Measurements from ENCODE around the gene ANKRD16.

DNA sequence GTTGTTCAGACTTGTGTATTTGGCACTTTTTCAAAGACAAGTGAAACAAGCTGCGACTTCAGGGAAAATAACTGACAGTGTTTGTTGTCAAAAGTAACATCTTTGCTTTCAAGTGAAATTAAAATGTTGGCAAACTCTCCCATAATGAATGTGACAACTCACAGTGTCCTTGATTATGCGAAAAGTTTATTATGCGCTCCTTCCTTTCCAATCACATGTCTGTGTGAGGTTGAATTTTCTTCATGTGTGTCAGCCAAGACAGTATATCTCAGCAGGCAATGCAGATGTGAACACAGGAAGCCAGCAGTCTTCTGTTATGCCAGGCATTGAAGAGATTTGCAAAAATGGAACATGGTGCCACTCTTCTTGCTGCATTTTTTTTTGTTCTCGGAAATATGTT is 29.1 kb upstream of the ANKRD16 start:
- TF ChIP-seq HDAC2 (CRISPR knock-in tag; IDR thresholded peaks at IDR 0.05) (no peak), CBX5 (CRISPR knock-in tag; IDR thresholded peaks at IDR 0.05; ENCODE audit: borderline replicate concordance) (no peak), ZFX (CRISPR knock-in tag; IDR thresholded peaks at IDR 0.05; ENCODE audit: low read depth) (no peak), THYN1 (CRISPR knock-in tag; IDR thresholded peaks at IDR 0.05; ENCODE audit: borderline replicate concordance, low read depth) (no peak), HOXA7 (CRISPR knock-in tag; IDR thresholded peaks at IDR 0.05) (no peak), ZSCAN30 (CRISPR knock-in tag; IDR thresholded peaks at IDR 0.05) (no peak)
- TF ChIP-seq, protein P1, sequence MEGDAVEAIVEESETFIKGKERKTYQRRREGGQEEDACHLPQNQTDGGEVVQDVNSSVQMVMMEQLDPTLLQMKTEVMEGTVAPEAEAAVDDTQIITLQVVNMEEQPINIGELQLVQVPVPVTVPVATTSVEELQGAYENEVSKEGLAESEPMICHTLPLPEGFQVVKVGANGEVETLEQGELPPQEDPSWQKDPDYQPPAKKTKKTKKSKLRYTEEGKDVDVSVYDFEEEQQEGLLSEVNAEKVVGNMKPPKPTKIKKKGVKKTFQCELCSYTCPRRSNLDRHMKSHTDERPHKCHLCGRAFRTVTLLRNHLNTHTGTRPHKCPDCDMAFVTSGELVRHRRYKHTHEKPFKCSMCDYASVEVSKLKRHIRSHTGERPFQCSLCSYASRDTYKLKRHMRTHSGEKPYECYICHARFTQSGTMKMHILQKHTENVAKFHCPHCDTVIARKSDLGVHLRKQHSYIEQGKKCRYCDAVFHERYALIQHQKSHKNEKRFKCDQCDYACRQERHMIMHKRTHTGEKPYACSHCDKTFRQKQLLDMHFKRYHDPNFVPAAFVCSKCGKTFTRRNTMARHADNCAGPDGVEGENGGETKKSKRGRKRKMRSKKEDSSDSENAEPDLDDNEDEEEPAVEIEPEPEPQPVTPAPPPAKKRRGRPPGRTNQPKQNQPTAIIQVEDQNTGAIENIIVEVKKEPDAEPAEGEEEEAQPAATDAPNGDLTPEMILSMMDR (CRISPR knock-in tag; IDR thresholded peaks at IDR 0.05): no peak
- TF ChIP-seq, protein P2, sequence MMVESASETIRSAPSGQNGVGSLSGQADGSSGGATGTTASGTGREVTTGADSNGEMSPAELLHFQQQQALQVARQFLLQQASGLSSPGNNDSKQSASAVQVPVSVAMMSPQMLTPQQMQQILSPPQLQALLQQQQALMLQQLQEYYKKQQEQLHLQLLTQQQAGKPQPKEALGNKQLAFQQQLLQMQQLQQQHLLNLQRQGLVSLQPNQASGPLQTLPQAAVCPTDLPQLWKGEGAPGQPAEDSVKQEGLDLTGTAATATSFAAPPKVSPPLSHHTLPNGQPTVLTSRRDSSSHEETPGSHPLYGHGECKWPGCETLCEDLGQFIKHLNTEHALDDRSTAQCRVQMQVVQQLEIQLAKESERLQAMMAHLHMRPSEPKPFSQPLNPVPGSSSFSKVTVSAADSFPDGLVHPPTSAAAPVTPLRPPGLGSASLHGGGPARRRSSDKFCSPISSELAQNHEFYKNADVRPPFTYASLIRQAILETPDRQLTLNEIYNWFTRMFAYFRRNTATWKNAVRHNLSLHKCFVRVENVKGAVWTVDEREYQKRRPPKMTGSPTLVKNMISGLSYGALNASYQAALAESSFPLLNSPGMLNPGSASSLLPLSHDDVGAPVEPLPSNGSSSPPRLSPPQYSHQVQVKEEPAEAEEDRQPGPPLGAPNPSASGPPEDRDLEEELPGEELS (CRISPR knock-in tag; IDR thresholded peaks at IDR 0.05): no peak
- TF ChIP-seq, protein P3, sequence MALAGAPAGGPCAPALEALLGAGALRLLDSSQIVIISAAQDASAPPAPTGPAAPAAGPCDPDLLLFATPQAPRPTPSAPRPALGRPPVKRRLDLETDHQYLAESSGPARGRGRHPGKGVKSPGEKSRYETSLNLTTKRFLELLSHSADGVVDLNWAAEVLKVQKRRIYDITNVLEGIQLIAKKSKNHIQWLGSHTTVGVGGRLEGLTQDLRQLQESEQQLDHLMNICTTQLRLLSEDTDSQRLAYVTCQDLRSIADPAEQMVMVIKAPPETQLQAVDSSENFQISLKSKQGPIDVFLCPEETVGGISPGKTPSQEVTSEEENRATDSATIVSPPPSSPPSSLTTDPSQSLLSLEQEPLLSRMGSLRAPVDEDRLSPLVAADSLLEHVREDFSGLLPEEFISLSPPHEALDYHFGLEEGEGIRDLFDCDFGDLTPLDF (CRISPR knock-in tag; IDR thresholded peaks at IDR 0.05): no peak
- TF ChIP-seq, protein P4, sequence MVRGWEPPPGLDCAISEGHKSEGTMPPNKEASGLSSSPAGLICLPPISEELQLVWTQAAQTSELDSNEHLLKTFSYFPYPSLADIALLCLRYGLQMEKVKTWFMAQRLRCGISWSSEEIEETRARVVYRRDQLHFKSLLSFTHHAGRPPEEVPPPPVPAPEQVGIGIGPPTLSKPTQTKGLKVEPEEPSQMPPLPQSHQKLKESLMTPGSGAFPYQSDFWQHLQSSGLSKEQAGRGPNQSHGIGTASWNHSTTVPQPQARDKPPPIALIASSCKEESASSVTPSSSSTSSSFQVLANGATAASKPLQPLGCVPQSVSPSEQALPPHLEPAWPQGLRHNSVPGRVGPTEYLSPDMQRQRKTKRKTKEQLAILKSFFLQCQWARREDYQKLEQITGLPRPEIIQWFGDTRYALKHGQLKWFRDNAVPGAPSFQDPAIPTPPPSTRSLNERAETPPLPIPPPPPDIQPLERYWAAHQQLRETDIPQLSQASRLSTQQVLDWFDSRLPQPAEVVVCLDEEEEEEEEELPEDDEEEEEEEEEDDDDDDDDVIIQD (CRISPR knock-in tag; IDR thresholded peaks at IDR 0.05; ENCODE audit: low read depth): no peak
- TF ChIP-seq, protein P5, sequence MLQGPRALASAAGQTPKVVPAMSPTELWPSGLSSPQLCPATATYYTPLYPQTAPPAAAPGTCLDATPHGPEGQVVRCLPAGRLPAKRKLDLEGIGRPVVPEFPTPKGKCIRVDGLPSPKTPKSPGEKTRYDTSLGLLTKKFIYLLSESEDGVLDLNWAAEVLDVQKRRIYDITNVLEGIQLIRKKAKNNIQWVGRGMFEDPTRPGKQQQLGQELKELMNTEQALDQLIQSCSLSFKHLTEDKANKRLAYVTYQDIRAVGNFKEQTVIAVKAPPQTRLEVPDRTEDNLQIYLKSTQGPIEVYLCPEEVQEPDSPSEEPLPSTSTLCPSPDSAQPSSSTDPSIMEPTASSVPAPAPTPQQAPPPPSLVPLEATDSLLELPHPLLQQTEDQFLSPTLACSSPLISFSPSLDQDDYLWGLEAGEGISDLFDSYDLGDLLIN (CRISPR knock-in tag; IDR thresholded peaks at IDR 0.05; ENCODE audit: borderline replicate concordance): no peak
